SK-N-SH (cell line): ENCODE results near the gene ZSWIM1. TPM values are rescaled to one million over a fixed set of nuclear protein-coding genes. Genes with fewer than 3 reads are reported as not detected.
"Not testable (repeated sequence)": the region's sequence is repeated elsewhere in the genome, so short reads cannot be mapped to it uniquely, and the experiment has no call there.

Experiments used
- CTCF ChIA-PET: fragments of 300-600, 350-600 bp; formaldehyde crosslinking; extraction: SDS; loops from one replicate; lab custom pipeline; 2021; lab: Yijun Ruan, JAX
- POLR2A ChIA-PET: fragments of 350-600 bp; sonication (Branson Sonifier 250); formaldehyde crosslinking; extraction: SDS; loops from one replicate; lab custom pipeline; 2020; ENCODE audit warnings: antibody characterized with exemption, inconsistent platforms; lab: Yijun Ruan, JAX
- DNase-seq: peaks from one replicate; pipeline ENCODE4 v3.0.0; 2012
- H2AFZ ChIP-seq: fragments of 200-600 bp; sonication (generic); 2 replicates; pipeline ENCODE4 v1.8.1; 2016; ENCODE audit warnings: antibody characterized with exemption, mild to moderate bottlenecking, low read depth
- H3F3A ChIP-seq: fragments of 200-600 bp; sonication (generic); replicated peaks from 2 replicates; pipeline ENCODE3; 2016; ENCODE audit warnings: antibody characterized with exemption, mild to moderate bottlenecking; ENCODE audit not compliant: insufficient read depth
- H3K27ac ChIP-seq, 2 experiments: fragments of 200-500 bp in 1 of 2; fragments of 200-600 bp in 1 of 2; sonication (Bioruptor generic) in 1 of 2; sonication (generic), shearing (Covaris generic) in 1 of 2; 2 replicates each; pipeline versions ENCODE4 v1.5.1 to v1.6.1; 2014 to 2016; ENCODE audit warnings: low read depth in 2 of 2, inconsistent platforms in 1 of 2, low read length in 1 of 2, mild to moderate bottlenecking in 1 of 2, mixed read lengths in 1 of 2
- H3K27me3 ChIP-seq: fragments of 200-600 bp; sonication (generic), shearing (Covaris generic); 2 replicates; pipeline ENCODE4 v1.6.1; 2016; ENCODE audit warnings: mixed run types; ENCODE audit not compliant: insufficient read depth
- H3K36me3 ChIP-seq, 2 experiments: fragments of 200-500 bp in 1 of 2; fragments of 200-600 bp in 1 of 2; sonication (Bioruptor generic) in 1 of 2; sonication (generic) in 1 of 2; replicated peaks in 1 of 2; 2 replicates each; pipeline versions ENCODE3 to v1.5.1; 2014 to 2016; ENCODE audit warnings: low read length in 1 of 2, mild to moderate bottlenecking in 1 of 2; ENCODE audit not compliant: insufficient read depth in 2 of 2, control insufficient read depth in 1 of 2
- H3K4me1 ChIP-seq, 2 experiments: fragments of 200-500 bp in 1 of 2; fragments of 200-600 bp in 1 of 2; sonication (Bioruptor generic) in 1 of 2; sonication (generic), shearing (Covaris generic) in 1 of 2; 2 replicates each; pipeline versions ENCODE4 v1.5.1 to v1.6.1; 2014 to 2016; ENCODE audit warnings: low read depth in 1 of 2, low read length in 1 of 2, mixed run types in 1 of 2; ENCODE audit not compliant: insufficient read depth in 2 of 2, control insufficient read depth in 1 of 2
- H3K4me2 ChIP-seq: fragments of 200-600 bp; sonication (generic), shearing (Covaris generic); 2 replicates; pipeline ENCODE4 v1.6.1; 2017; ENCODE audit warnings: mixed run types
- H3K4me3 ChIP-seq, 2 experiments: fragments of 200-500 bp in 1 of 2; fragments of 200-600 bp in 1 of 2; sonication (Bioruptor generic) in 1 of 2; sonication (generic), shearing (Covaris generic) in 1 of 2; 2 replicates each; pipeline versions ENCODE4 v1.5.1 to v1.8.1; 2014 to 2016; ENCODE audit warnings: low read depth in 2 of 2, inconsistent platforms in 1 of 2, low read length in 1 of 2, mild to moderate bottlenecking in 1 of 2, mixed read lengths in 1 of 2, moderate library complexity in 1 of 2
- H3K79me2 ChIP-seq: fragments of 200-600 bp; sonication (generic); 2 replicates; pipeline ENCODE4 v1.8.1; 2017; ENCODE audit warnings: mild to moderate bottlenecking; ENCODE audit not compliant: insufficient read depth
- H3K9ac ChIP-seq: fragments of 200-600 bp; sonication (generic); 2 replicates; pipeline ENCODE4 v1.6.1; 2017; ENCODE audit warnings: mixed run types
- H3K9me2 ChIP-seq: fragments of 200-600 bp; sonication (generic); 2 replicates; pipeline ENCODE4 v1.6.1; 2017; ENCODE audit warnings: mixed run types
- H3K9me3 ChIP-seq: fragments of 200-600 bp; sonication (generic); 2 replicates; pipeline ENCODE4 v1.6.1; 2017; ENCODE audit warnings: mixed run types, mild to moderate bottlenecking, moderate library complexity
- H4K20me1 ChIP-seq: fragments of 200-600 bp; sonication (generic); 2 replicates; pipeline ENCODE4 v1.6.1; 2017; ENCODE audit warnings: mild to moderate bottlenecking, mixed run types; ENCODE audit not compliant: insufficient read depth
- EP300 ChIP-seq, 2 experiments: IDR thresholded peaks; 2 replicates each; pipeline versions ENCODE4 v1.4.0 to v1.6.1; 2012; ENCODE audit warnings: borderline replicate concordance in 1 of 2, low read depth in 1 of 2, low read length in 1 of 2
- EZH2phosphoT487 ChIP-seq: fragments of 200-600 bp; sonication (generic); IDR thresholded peaks from 2 replicates; pipeline ENCODE4 v1.6.1; 2017; ENCODE audit warnings: low read depth, mixed run types, mild to moderate bottlenecking, antibody characterized with exemption, moderate library complexity, borderline replicate concordance
- JUND ChIP-seq: IDR thresholded peaks from 2 replicates; pipeline ENCODE4 v1.4.0; 2012
- POLR2AphosphoS5 ChIP-seq: IDR thresholded peaks from 2 replicates; pipeline ENCODE4 v1.6.1; 2012; ENCODE audit warnings: low read depth, low read length
- RCOR1 ChIP-seq: fragments of 150-350 bp; IDR thresholded peaks from 2 replicates; pipeline ENCODE4 v1.6.1; 2017; ENCODE audit warnings: antibody characterized with exemption, low read length
- RFX5 ChIP-seq: IDR thresholded peaks from 2 replicates; pipeline ENCODE4 v1.6.1; 2012; ENCODE audit warnings: mild to moderate bottlenecking, improper control_type of control experiment, low read length
- SIN3A ChIP-seq: IDR thresholded peaks from 2 replicates; pipeline ENCODE4 v1.6.1; 2012; ENCODE audit warnings: low read depth, mild to moderate bottlenecking, low read length, moderate library complexity, borderline replicate concordance
- TAF1 ChIP-seq: IDR thresholded peaks from 2 replicates; pipeline ENCODE4 v1.6.1; 2012; ENCODE audit warnings: low read depth, mild to moderate bottlenecking, low read length, moderate library complexity, borderline replicate concordance
- YY1 ChIP-seq: IDR thresholded peaks from 2 replicates; pipeline ENCODE4 v1.4.0; 2012; ENCODE audit warnings: low read depth, mild to moderate bottlenecking
- ZBTB33 ChIP-seq: IDR thresholded peaks from 2 replicates; pipeline ENCODE4 v1.4.0; 2012; ENCODE audit warnings: low read depth, borderline replicate concordance
- WGBS: methylation state at CpG from one replicate; pipeline ENCODE4 v1.1.6; 2017; ENCODE audit warnings: low lambda C conversion rate; 5-methylcytosine and 5-hydroxymethylcytosine counted together
- polyA plus RNA-seq, 3 experiments: library from polyadenylated mRNA; depleted of rRNA; stranded (reverse); fragments of >200 nt; gene quantifications; 2 replicates each; pipeline ENCODE4 v1.2.3, GENCODE V29; 2012
- TF ChIP-seq, protein P1 (sequence below): fragments of 150-350 bp; IDR thresholded peaks from 2 replicates; pipeline ENCODE4 v1.6.1; 2016; ENCODE audit warnings: mild to moderate bottlenecking, low read depth, low read length

The ZSWIM1 gene
- polyA plus RNA-seq, 1 of the 3 experiments (the other 2 are of a cell fraction), result 1.8 TPM

GRCh38 chr20:45897692-45898091, 16.7 kb downstream of the ZSWIM1 start (continued):
- TF ChIP-seq, protein P1, sequence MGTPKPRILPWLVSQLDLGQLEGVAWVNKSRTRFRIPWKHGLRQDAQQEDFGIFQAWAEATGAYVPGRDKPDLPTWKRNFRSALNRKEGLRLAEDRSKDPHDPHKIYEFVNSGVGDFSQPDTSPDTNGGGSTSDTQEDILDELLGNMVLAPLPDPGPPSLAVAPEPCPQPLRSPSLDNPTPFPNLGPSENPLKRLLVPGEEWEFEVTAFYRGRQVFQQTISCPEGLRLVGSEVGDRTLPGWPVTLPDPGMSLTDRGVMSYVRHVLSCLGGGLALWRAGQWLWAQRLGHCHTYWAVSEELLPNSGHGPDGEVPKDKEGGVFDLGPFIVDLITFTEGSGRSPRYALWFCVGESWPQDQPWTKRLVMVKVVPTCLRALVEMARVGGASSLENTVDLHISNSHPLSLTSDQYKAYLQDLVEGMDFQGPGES, result no peak
- no peak for TF ChIP-seq POLR2AphosphoS5
- TF ChIP-seq JUND, result no peak
- no peak for TF ChIP-seq SIN3A
- no peak for TF ChIP-seq ZBTB33
- TF ChIP-seq YY1, result no peak
- TF ChIP-seq, all 33 proteins: peak for 0

- no peaks in the 10 kb centered on the region for H4K20me1 ChIP-seq
- ChIA-PET CTCF (interaction anchor here (0.9 kb wide), 1 partner anchor 99 kb away, joined by 3 read pairs; no protein-coding TSS in a partner anchor), POLR2A (interaction anchor here (0.8 kb wide), 1 partner anchor 100 kb away, joined by 3 read pairs; no protein-coding TSS in a partner anchor)
- no peaks in the 10 kb centered on the region; the same call in 1 of the 2 replicates for H3K79me2 ChIP-seq
- no peak overlapping the region for H3K4me2 ChIP-seq
- DNase-seq, result no peak
- no peak overlapping the region for H3K9ac ChIP-seq
- H3K9me3 ChIP-seq, result no peaks in the 10 kb centered on the region
- H2AFZ ChIP-seq, result no peak overlapping the region
- 94% methylated on average over 11 of the region's 12 CpGs for WGBS
- TF ChIP-seq EP300 (IDR thresholded peaks at IDR 0.05; ENCODE audit: borderline replicate concordance in 1 of 2, low read depth in 1 of 2, low read length in 1 of 2) (no peak), EZH2phosphoT487 (no peak), TAF1 (no peak), JUND (no peak)
- TF ChIP-seq, all 33 proteins: peak for 0
- Histone ChIP-seq H3K4me1 (no peaks in the 10 kb centered on the region), H3K4me3 (no peak overlapping the region), H3K36me3 (peaks cover 24 to 46% of the 10 kb centered on the region in 2 experiments), H3F3A (peaks cover 13% of the 10 kb centered on the region), H3K27me3 (no peaks in the 10 kb centered on the region), H3K27ac (no peak overlapping the region), H3K9me2 (no peaks in the 10 kb centered on the region)
These were observed 17.3 kb downstream of the ZSWIM1 start for GRCh38 chr20:45898285-45898684.

DNA sequence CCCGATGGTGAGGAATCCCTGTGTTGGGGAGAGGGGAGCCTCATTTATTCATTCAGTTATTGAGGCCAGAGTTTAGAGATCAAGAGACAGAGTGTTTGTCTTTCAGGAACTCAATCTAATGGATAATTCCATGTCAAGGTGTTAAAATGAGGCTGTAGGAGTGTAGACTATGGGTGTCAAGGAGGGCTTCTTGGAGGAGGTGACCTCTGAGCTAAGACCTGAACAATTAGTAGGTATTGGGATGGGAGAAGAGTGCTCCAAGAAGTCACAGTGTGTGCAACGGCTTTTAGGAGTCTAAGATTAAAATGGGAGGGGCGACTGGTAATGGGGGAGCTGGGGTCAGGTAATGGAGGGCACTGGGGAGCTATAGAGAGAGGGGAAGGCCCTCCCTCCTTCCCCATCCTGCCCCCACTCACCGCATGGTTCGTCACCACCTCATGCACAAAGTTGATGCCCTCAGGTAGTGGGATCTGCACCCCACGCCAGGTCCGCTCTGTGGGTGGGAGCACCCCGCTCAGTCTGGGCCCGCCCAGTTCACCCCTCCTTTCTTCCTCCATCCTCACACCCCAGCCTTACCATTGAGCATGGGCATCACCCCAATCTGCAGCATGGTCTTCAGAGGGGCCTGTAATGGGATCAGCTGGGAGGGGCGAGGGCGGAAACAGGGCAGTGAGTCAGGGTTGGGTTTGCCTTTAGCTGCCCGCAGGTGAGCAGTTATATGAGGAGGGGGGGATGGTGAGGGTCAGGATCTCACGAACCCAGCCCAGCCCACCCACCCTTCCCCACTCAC, 18.2 kb downstream of the ZSWIM1 start:
- no peak for DNase-seq
- Histone ChIP-seq H2AFZ (no peak overlapping the region), H3K9me2 (no peaks in the 10 kb centered on the region), H3K36me3 (peaks cover 29 to 49% of the 10 kb centered on the region in 2 experiments), H3K27me3 (no peaks in the 10 kb centered on the region), H3F3A (peaks cover 16% of the 10 kb centered on the region), H3K79me2 (no peaks in the 10 kb centered on the region; the same call in 1 of the 2 replicates), H3K4me2 (no peak overlapping the region), H3K4me1 (no peaks in the 10 kb centered on the region), H3K9ac (no peak overlapping the region), H3K4me3 (no peak overlapping the region), H4K20me1 (no peaks in the 10 kb centered on the region), H3K27ac (no peak overlapping the region), H3K9me3 (no peaks in the 10 kb centered on the region)
- CTCF ChIA-PET, result interaction anchor here (1.1 to 4.2 kb wide), 2 partner anchors 8 to 100 kb away, joined by 3 to 16 read pairs; partner anchors contain the start of genes CTSA and NEURL2
- 86% methylated on average over 10 of the region's 13 CpGs for WGBS
- TF ChIP-seq RFX5 (no peak), RCOR1 (no peak), JUND (no peak)
- POLR2A ChIA-PET, result interaction anchor here (0.5 to 0.8 kb wide), 4 partner anchors 9 to 100 kb away, joined by 3 to 4 read pairs (median 3); no protein-coding TSS in a partner anchor

- Histone ChIP-seq H3K36me3 (peaks cover 26 to 55% of the 10 kb centered on the region in 2 experiments), H3F3A (peaks cover 20% of the 10 kb centered on the region)
- H4K20me1 ChIP-seq, H3K27me3 ChIP-seq, H3K9me2 ChIP-seq, H3K9me3 ChIP-seq, H3K4me1 ChIP-seq, H3K4me2 ChIP-seq, H3K4me3 ChIP-seq, H3K79me2 ChIP-seq, H3K9ac ChIP-seq, POLR2A ChIA-PET, DNase-seq, H2AFZ ChIP-seq, H3K27ac ChIP-seq: not testable (repeated sequence)
- 100% methylated on average over 6 of the region's 6 CpGs for WGBS
- CTCF ChIA-PET, result interaction anchor here (4.2 kb wide), 1 partner anchor 10 kb away, joined by 16 read pairs; the partner anchor contains the start of genes CTSA and NEURL2
These were observed 20.3 kb downstream of the ZSWIM1 start for GRCh38 chr20:45901332-45901731.
